GM18526 (cell line): Measurements from ENCODE around the gene ARHGAP6.

Source experiments
- POLR2A ChIP-seq: IDR thresholded peaks from 3 replicates; pipeline ENCODE4 v1.6.1; 2011; ENCODE audit not compliant: insufficient read length; ENCODE audit errors: extremely low read depth

Gene ARHGAP6

DNA sequence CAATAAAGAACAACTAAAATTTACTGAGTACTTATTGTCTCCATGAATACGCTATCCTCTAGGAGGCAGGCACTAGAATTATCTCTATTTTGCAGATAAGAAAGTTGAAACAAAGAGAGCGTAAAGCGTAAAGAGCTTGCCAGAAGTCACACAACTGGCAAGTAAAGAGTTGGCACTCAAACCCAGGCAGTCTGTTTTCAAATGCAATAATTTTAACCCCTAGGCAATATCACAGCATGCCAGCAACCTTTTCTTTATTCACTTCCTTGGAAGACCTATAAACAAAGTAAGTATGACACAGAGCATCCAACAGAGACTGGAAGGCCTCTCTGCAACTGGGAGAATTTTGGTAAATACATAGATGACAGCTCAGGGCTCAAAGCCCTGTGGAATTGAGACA, 395.7 kb downstream of the ARHGAP6 start:
- no peak for TF ChIP-seq POLR2A

DNA sequence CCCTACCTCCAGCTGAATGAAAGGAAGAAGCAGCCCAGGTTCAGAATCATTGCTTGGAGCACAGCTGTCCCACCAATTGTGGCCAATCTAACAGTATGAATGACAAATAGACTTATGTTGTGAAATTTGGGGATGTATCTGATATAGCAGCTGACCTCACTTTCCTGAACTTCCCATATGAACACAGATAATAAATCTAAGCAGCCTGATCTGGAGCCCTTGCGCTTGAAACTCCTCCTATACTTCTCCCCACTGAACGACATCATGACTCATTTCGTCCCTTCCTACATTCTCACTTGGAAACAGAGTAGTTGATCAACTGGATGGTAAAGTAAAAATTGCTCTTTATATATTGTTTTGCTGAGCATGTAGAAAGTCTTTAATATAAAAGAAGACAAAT, 396.7 kb downstream of the ARHGAP6 start:
- TF ChIP-seq POLR2A, result no peak

DNA sequence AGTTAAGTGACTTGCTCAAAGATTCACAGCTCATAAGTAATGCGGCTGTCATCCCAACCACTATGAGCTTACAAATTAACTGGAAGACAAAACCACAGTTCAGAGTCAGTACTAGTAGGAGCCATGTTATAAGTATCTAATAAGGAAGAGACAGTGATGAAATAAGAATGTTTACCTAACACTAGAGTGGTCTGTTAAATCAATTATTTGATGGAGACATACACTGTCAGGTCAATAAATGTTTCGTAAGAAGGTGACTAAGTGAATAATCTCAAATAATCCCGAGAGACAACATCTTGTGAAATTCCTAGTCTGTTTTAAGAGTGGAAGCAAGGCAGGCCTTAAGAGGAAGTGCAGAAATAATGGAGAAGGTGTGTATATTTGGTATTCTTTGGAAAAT, 398.3 kb downstream of the ARHGAP6 start:
- TF ChIP-seq POLR2A, result no peak

DNA sequence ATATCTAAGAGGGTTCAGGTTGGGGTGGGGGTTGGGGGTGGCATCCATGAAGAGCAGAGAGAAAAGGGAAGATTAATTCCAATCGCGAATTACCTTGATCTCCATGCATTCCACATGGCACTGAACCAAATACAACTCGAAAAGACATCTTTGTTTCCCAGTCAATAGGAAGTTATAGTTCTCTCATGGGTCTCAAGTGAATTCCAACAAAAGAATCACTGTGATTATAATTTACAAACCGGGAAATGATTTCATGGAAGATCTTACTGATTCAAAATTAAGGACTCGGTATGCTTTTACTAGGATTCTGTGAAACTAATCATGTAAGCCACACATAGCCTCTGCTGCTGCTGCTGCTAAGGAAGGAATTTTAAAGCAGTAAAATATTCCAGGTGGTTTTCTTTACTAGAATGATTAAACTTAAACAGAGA, 399.1 kb downstream of the ARHGAP6 start:
- no peak for TF ChIP-seq POLR2A

DNA sequence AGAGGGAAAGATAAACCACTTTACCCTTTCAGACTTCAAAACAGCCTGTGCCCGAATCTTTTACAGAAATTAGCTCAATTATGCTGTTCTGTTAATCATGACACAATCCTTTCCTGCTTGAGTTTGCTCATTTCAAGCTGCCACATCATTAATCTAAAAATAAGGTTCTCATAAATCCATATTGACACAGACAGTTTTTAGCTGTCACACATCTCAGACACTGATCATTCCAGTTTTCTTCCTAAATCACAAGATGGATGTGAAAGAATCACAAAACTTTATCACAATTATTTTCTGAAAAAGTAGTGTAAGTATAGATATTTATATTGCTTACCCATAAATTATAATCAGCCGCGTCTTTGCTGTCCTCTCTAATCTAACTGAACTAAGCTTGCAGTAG, 400.4 kb downstream of the ARHGAP6 start:
- no peak for TF ChIP-seq POLR2A

DNA sequence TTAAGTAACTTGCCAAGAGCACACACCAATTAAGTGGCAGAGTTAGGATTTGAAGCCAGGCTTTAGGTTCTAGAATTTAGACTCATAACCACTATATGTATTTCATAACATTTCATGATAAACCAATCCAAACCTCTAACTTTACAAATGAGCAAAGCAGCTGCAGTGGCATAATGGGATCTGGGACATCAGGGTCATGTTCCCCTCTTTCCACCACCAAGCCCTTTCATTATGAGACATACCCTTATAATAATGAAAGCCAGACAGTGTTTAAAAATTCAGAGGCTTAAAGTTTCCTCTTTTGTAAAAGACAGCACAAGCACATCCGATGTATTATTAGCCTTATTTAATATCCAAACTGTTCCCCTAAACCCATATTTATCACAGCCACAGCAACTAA, 400.8 kb downstream of the ARHGAP6 start:
- TF ChIP-seq POLR2A, result no peak

DNA sequence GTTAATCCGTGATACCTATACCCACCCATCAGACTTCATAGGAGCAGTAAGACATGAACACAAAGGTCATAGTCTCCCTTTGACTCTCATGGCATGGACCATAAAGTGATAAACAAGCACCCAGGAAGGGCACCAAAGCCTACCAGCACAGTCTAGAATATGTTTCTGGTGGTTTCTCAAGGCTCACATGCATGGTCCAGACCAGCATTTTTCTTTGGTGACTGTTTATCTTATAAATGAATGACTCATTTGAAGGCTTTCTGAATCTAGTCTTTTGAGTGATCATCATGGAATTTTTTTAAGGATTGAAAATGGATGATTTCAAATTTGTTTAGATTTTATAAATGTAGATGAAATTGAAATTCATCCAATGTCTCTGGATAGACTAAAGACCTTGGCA, 404.5 kb downstream of the ARHGAP6 start:
- TF ChIP-seq POLR2A, result no peak

DNA sequence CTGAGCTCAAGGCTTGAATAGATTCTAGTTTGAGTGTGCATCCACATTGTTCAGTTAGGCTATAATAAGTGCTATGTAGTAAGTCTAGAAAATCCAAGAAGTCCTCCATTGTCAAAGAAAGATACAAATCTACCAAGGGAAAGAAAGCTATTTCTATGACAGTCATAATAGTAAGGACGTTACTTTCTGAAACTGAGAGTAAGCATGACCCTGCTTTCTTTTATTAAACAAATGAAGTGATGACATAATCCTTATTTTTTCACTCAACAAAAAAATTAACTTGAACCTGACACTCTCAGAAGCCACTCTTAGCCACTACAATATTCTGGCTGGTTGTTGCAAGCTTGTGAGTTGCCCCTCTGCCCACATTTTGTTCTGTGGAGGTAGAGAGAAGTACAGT, 406.3 kb downstream of the ARHGAP6 start:
- no peak for TF ChIP-seq POLR2A

DNA sequence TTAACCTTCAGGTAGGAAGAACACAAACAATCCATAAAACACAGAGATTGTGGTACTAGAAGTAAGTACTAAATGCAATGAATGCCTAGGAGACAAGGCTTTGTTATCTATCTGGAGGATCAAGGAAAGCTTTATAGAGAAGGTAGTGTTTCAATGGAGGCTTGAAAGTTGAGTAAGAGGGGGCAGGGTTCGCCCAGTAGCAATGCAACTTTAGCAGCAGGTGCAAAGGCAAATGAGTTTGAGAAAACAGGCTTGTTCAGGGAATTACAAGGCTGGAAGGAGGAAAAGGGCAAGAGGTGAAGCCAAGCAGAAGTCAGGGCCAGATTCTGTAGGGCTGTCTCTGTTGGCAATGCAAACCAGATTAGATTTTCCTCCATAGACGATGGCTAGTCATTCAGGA, 408.0 kb downstream of the ARHGAP6 start:
- no peak for TF ChIP-seq POLR2A

DNA sequence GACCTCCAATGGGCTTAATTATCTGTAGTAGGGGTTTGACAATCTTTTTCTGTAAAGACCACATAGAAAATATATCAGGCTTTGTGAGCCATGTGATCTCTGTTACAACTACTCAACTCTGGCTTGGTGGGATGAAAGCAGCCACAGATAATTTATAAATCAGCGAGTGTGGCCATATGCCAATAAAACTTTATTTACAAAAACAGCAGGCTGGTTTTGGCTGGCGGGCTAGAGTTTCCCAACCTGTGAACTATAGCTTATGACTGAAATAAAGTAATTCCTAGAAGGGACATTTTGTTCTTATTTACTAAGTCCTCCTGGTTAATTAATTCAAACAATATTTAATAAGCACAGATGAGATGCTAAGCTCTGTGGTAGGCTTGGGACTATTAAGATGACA, 408.4 kb downstream of the ARHGAP6 start:
- TF ChIP-seq POLR2A, result no peak

DNA sequence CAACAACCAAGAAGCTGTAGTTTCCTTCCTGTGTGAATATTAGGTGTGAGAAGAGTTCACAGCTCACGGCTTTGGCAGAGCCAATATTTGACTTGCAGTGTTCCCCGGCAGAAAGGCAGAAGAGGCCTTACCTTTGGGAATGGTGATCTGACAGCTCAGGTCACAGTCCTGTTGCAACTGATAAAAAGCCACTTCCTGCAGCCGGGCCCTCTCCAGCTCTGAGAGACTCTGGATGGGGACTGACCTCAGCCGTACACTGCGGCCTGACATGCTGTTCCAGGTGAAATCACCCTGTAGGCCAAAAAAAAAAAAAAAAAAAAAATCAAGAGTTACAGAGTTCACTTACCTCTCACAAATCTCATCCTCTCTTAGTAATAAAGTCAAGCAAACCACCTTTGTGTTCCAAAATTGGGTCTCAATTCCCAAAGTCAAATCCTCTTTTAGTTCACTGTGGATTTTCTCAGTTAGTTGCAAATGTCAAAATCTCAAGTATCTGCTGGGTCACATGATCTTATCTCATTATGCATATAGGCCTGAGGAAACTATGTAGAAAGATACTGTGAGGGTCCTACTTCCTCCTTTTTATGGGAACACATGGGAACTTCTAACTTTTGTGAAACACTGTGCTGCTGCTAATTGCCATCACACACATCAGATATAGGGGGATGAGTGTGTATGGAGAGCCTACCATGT, 411.2 kb downstream of the ARHGAP6 start:
- TF ChIP-seq POLR2A, result no peak

DNA sequence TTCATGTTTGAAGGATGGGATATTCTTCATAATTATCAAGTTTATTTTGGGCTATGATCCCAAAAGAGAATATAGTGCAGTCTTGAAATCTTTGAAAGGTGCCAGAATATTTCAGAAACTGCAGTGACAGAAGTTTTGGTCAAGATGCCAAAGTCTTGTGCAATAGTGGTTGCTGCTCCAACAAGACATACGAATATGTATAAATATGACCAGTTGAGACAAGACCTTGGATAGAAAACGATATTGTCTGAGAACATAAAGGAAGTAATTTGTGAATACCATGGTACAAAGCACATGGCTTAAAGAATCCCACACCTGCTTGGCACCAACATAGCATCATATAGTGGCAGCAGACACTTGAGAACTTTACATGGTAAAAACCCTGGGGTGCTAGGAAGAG, 421.1 kb downstream of the ARHGAP6 start:
- no peak for TF ChIP-seq POLR2A

DNA sequence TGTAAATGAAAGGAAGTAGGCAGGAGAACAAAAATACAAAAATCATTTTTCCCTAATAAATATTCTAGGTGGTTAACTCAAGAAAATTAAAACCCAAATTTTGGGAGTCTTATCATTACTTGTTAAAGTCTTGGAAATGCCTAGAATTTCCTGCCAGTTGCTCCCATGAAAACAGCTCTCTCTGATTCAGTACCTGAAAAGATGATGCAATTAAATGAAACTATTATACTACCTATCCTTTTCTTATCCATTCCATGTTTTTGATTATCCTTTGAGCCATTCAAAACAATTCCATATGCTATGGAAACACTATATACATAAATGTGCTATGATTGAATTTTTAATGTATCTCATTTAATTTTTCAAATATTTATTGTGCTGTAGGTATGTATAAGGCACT, 423.0 kb downstream of the ARHGAP6 start:
- no peak for TF ChIP-seq POLR2A

DNA sequence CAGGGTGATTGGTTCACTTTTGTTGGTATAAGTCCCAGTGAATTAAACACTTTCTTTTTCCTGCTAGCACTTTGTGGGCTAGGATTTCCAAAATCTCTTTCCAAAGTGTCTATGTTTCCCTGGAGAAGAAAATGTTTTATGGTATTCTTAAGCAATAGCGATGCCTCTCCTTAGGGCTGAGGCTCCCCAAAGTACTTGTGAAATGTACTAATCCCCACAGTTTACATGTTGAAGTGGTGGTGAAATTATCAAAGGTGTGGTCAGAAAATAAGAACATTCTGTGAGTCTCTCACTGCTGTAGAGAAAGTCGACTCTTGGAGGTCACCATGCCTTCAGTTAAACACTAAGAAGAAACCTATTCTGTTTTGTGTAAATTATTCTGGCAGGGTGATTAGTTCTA, 424.0 kb downstream of the ARHGAP6 start:
- no peak for TF ChIP-seq POLR2A

DNA sequence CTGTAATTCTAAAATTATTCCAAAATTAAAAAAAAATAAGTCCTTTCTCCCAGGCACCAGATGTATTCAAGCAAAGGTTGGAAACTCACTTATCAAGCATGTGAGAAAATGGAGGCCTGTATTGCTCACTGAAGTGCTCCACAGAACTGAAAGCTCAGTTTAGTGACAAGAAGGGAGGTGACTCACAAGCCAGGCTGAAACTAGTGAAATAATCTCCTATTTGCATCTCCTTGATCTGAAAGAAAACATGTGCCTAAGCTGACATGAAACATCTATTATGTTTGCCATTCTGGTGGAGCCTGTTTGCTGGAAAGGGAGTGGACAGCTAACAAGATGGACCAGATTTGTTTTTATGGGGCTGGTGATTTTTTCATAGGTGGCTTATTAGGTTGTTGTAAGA, 426.5 kb downstream of the ARHGAP6 start:
- no peak for TF ChIP-seq POLR2A

DNA sequence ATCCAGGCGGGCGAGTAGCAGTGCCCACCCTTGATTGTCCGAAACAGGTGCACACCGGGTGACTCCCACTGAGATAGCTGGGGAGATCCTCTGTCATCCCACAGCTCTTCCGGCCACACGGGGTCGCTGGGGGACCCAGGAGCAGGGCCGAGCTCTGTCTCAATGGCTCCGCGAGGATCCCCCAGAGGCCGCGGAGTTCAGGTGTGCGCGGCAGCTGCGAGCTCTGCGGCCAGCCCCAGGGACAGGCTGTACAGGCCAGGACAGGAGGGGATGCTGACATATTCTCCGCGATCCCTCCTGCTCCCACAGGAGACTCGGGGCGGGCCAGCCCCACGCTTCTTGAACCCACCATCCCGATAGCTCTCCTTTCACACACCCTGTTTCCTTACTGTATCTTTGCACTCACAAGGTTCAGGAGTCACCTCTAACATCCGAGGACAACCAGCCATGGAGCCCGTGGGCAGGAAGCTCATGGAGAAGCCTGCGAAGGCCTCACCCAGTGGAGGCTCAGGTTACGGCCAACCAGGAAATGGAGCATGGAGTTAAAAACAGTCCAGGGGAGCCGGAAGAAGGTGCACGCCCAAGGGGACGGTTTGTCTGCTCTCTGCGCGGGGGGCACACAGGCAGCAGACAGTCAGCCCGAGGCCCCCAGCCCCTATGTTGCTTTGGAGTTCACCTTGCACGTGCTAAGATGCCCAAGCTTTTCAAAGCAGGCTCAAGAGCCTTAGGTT, 450.4 kb downstream of the ARHGAP6 start:
- no peak for TF ChIP-seq POLR2A
